Measurements from ENCODE around the gene IL9R. TPM values are rescaled to one million over a fixed set of nuclear protein-coding genes. Genes with fewer than 3 reads are reported as not detected.

Gene IL9R
- total RNA-seq, 4 donors from 2014 or later = 0.20 TPM; not detected in 3

GRCh38 chrX:156001001-156001666, 3.6 kb downstream of the IL9R start:
- in situ Hi-C loops (cut with MboI; ENCODE audit: low sequenced_read_pairs in 4 of 4) = no loop called here
- intact Hi-C loops (cut with DNase I; ENCODE audit: low total_unique reads) = no loop called here
- H3K4me1 ChIP-seq = no peaks in the 10 kb centered on the region
- no peak for DNase-seq
- no peaks in the 10 kb centered on the region for H3K27me3 ChIP-seq
- no peak for TF ChIP-seq POLR2A (IDR thresholded peaks at IDR 0.05)
- no peak for TF ChIP-seq CTCF (IDR thresholded peaks at IDR 0.05 in 4 of 5, conservative IDR thresholded peaks at IDR 0.05 in 1 of 5)
- no peak overlapping the region for H3K27ac ChIP-seq
- no peaks in the 10 kb centered on the region for H3K9me3 ChIP-seq
- ATAC-seq = no peak
- H3K4me3 ChIP-seq = no peak overlapping the region
- no peaks in the 10 kb centered on the region for H3K36me3 ChIP-seq

GRCh38 chrX:156001667-156002021, 4.1 kb downstream of the IL9R start:
- Histone ChIP-seq H3K4me3 (no peak overlapping the region), H3K27me3 (no peaks in the 10 kb centered on the region), H3K4me1 (no peaks in the 10 kb centered on the region), H3K36me3 (no peaks in the 10 kb centered on the region), H3K9me3 (no peaks in the 10 kb centered on the region), H3K27ac (no peak overlapping the region)
- DNase-seq (no peak), ATAC-seq (no peak)
- intact Hi-C loops (cut with DNase I; ENCODE audit: low total_unique reads) = no loop called here
- no peak for TF ChIP-seq POLR2A (IDR thresholded peaks at IDR 0.05)
- no peak for TF ChIP-seq CTCF (IDR thresholded peaks at IDR 0.05 in 4 of 5, conservative IDR thresholded peaks at IDR 0.05 in 1 of 5)
- in situ Hi-C loops (cut with MboI; ENCODE audit: low sequenced_read_pairs in 4 of 4) = no loop called here

- ATAC-seq (no peak), DNase-seq (no peak)
- intact Hi-C loops (cut with DNase I; ENCODE audit: low total_unique reads) (no loop called here), in situ Hi-C loops (cut with MboI; ENCODE audit: low sequenced_read_pairs in 4 of 4) (no loop called here)
- H3K9me3 ChIP-seq = no peaks in the 10 kb centered on the region
- TF ChIP-seq CTCF (IDR thresholded peaks at IDR 0.05 in 4 of 5, conservative IDR thresholded peaks at IDR 0.05 in 1 of 5) = no peak
- no peak for TF ChIP-seq POLR2A (IDR thresholded peaks at IDR 0.05)
- no peak overlapping the region for H3K27ac ChIP-seq
- no peaks in the 10 kb centered on the region for H3K27me3 ChIP-seq
- no peaks in the 10 kb centered on the region for H3K36me3 ChIP-seq
- no peaks in the 10 kb centered on the region for H3K4me1 ChIP-seq
- no peak overlapping the region for H3K4me3 ChIP-seq
Measured at GRCh38 chrX:156002507-156002906, 5.0 kb downstream of the IL9R start.

- TF ChIP-seq CTCF (IDR thresholded peaks at IDR 0.05 in 4 of 5, conservative IDR thresholded peaks at IDR 0.05 in 1 of 5) = no peak
- no peak for TF ChIP-seq POLR2A (IDR thresholded peaks at IDR 0.05)
- no peak for ATAC-seq
- intact Hi-C loops (cut with DNase I; ENCODE audit: low total_unique reads) = no loop called here
- H3K4me1 ChIP-seq = no peaks in the 10 kb centered on the region
- in situ Hi-C loops (cut with MboI; ENCODE audit: low sequenced_read_pairs in 4 of 4) = no loop called here
- no peak for DNase-seq
- H3K27ac ChIP-seq = no peak overlapping the region
- H3K36me3 ChIP-seq = no peaks in the 10 kb centered on the region
- H3K9me3 ChIP-seq = no peaks in the 10 kb centered on the region
- H3K4me3 ChIP-seq = no peak overlapping the region
- H3K27me3 ChIP-seq = no peaks in the 10 kb centered on the region
Measured at GRCh38 chrX:156003486-156004185, 6.1 kb downstream of the IL9R start.

Measured in gastrocnemius medialis (tissue), 4 donors.